Right cardiac atrium (tissue), 5 donors: ENCODE measurements around the gene ACTA1. TPM values are rescaled to one million over a fixed set of nuclear protein-coding genes. Genes with fewer than 3 reads are reported as not detected.
"Not testable (repeated sequence)": the region's sequence is repeated elsewhere in the genome, so short reads cannot be mapped to it uniquely, and the experiment has no call there.

Source experiments
- ATAC-seq, 2 donors: fragments of 200-7000 bp; cut with Tn5 transposase; one replicate each; pipeline versions ENCODE4 v1.8.0 to v1.9.1; 2020; ENCODE audit warnings: moderate library complexity in 2 of 2, mild to moderate bottlenecking in 1 of 2
- DNase-seq, 3 donors: peaks; one replicate each; pipeline ENCODE4 v3.0.0-alpha.2; 2020
- H3K27ac ChIP-seq: one replicate; pipeline ENCODE4 v1.5.1; 2013; ENCODE audit warnings: mild to moderate bottlenecking, low read length, control low read depth, moderate library complexity
- H3K27me3 ChIP-seq: one replicate; pipeline ENCODE4 v1.6.1; 2013; ENCODE audit not compliant: control insufficient read depth, insufficient read depth
- H3K4me1 ChIP-seq: one replicate; pipeline ENCODE4 v1.6.1; 2013; ENCODE audit warnings: low read length; ENCODE audit not compliant: control insufficient read depth, insufficient read depth
- H3K4me3 ChIP-seq: one replicate; pipeline ENCODE4 v1.5.1; 2013; ENCODE audit warnings: low read length, control low read depth
- H3K9me3 ChIP-seq: one replicate; pipeline ENCODE4 v1.6.1; 2013; ENCODE audit warnings: low read length; ENCODE audit not compliant: control insufficient read depth
- WGBS: extraction: QIAGEN DNeasy Blood & Tissue Kit; methylation state at CpG from one replicate; pipeline ENCODE4 v1.1.7; 2013; 5-methylcytosine and 5-hydroxymethylcytosine counted together
- intact Hi-C, 4 donors: fragments of 100-400 bp; cut with DNase I; formaldehyde crosslinking; loops; one replicate each; pipeline versions ENCODE4 v1.11.0 to v1.14.0; 2022 to 2023
- long read RNA-seq, 4 donors: library from polyadenylated mRNA; unstranded; transcript quantifications; one replicate each; pipeline ENCODE4 v2.0.0, GENCODE V29; 2020 to 2021
- polyA plus RNA-seq: library from polyadenylated mRNA; stranded (reverse); fragments of 200-250 nt; gene quantifications from one replicate; pipeline ENCODE4 v1.2.3, GENCODE V29; 2013
- total RNA-seq, 4 donors: library from RNA; stranded (reverse); fragmentation: NEBNext Ultra II Directional; extraction: Animal tissue kit (Norgen Biotek cat#: 25700); gene quantifications; one replicate each; pipeline ENCODE4 v1.2.1, GENCODE V29; 2021
- donor health status: healthy with polysubstance abuse.
- donor health status: DM: no; HTN: yes; CAD: no.
- donor health status: DM: no; HTN: no; CAD: no.
- donor health status: DM: no; HTN: yes; CAD: no; lungs with severe emphysema.
- donor health status: DM: yes; HTN: yes; CAD: no.

The ACTA1 gene
- 100 to 1,000 TPM in 3 of 4 donors, 10 to 100 TPM in 1; 54.5 to 833 (median 171) TPM for total RNA-seq
- polyA plus RNA-seq, result 1,262 TPM
- long read RNA-seq, donor 1, transcript ACTA1-202 (7 exons, 1,491 nt), result major isoform, 263 of 316 reads
- long read RNA-seq, donor 1, partial matches to known transcripts, result 51 of 316 reads
- long read RNA-seq, donor 1, other reads (novel, unspliced or antisense), result 2 of 316 reads
- long read RNA-seq, donor 2, transcript ACTA1-202 (7 exons, 1,491 nt), result major isoform, 93 of 111 reads
- long read RNA-seq, donor 2, partial matches to known transcripts, result 16 of 111 reads
- long read RNA-seq, donor 2, other reads (novel, unspliced or antisense), result 2 of 111 reads
- long read RNA-seq, donor 3, transcript ACTA1-202 (7 exons, 1,491 nt), result major isoform, 2,665 of 2,918 reads
- long read RNA-seq, donor 3, partial matches to known transcripts, result 181 of 2,918 reads
- long read RNA-seq, donor 3, other reads (novel, unspliced or antisense), result 72 of 2,918 reads
- long read RNA-seq, donor 4, transcript ACTA1-202 (7 exons, 1,491 nt), result major isoform, 40 of 46 reads
- long read RNA-seq, donor 4, partial matches to known transcripts, result 5 of 46 reads
- long read RNA-seq, donor 4, other reads (novel, unspliced or antisense), result 1 of 46 reads

DNA sequence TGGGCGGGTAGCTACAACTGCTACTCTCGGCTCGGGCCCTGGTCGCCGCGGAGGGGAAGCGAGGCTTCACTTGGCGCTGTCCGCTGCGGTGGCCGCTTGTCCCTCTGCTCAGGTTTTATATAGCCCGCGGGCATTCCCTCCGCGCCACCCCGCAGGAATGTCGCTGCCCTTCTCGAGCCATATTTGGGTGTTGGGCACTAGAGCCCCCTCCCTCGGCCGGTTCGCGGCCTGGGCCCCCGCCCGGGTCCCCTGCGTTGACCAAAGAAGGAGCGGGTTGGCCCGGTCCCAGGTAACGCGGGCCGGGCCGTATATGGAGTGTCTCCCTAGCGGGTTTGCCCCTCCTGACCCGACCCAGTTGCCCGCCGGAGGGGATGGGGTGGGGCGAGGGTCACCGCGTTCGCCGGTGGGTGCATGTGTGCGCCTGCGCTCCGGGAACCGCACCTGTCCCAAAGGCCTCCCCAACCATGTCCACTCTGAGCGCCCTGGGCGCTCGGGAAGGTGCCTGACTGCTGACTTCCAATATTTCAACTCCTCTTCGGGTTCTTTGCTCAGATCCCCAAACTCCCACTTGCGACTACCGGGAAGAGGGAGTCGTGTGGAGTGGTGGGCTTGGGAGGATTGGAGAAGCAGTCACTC, at the start of gene ACTA1:
Gene ACTA1, minus strand, starts transcription at position 90 of the 636 bp plus-strand sequence. CDS start 979 bp downstream, outside the sequence.
- Histone ChIP-seq H3K27ac (peak within 1 kb of the TSS; percentile 74), H3K4me3 (peak within 1 kb of the TSS; percentile 4), H3K4me1 (peaks cover 3% of the 10 kb centered on the region), H3K9me3 (no peaks in the 10 kb centered on the region), H3K27me3 (no peaks in the 10 kb centered on the region)
- ATAC-seq, result peak; percentile 10 to 20
- WGBS, result 3% methylated on average over 51 of the region's 51 CpGs
- intact Hi-C loops, result no loop called here
- no peak for DNase-seq

DNA sequence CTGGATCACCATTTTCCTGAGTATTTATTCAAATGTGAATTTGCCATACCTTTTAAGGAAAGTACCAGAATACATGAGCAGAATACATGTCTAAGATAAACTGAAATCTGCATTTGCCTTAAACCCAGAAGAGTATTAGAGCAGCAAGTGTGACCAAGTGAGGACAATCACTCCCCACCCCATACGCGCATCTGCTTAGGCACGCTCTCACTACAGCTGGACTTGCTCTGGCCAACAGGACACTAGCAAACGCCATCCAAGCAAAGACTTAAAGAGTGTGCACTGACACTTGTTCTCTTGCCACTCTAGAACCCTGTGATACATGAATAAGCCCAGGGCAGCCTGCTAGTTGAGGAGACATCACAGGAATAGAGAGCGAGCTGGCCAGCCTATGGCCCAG, 48.6 kb upstream of the ACTA1 start:
- no peak for ATAC-seq
- 92% methylated on average over 5 of the region's 5 CpGs for WGBS
- H3K27me3 ChIP-seq, result no peaks in the 10 kb centered on the region
- intact Hi-C loops, result loop anchor here (2.0 to 5.0 kb wide), 2 partner anchors 224 to 225 kb away; no protein-coding TSS in a partner anchor
- no peak overlapping the region for H3K27ac ChIP-seq
- no peak overlapping the region for H3K4me3 ChIP-seq
- no peak for DNase-seq
- H3K4me1 ChIP-seq, result peaks cover 1% of the 10 kb centered on the region
- no peaks in the 10 kb centered on the region for H3K9me3 ChIP-seq

DNA sequence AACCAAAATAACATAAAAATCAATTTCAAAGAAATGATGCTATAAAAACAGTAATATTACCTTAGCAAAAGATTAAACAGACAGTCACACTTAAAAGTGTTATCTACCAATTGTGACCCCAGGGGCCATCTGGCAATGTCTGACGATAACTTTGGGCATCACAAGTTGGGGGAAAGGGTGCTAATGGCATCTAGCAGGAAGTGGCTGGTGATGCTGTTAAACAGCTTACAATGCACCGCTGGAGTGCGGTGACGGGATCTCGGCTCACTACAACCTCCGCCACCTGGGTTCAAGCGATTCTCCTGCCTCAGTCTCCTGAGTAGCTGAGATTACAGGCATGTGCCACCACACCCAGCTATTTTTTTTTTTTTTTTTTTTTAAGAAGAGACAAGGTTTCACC, 46.6 kb upstream of the ACTA1 start:
- H3K27me3 ChIP-seq, result no peaks in the 10 kb centered on the region
- H3K9me3 ChIP-seq, result no peaks in the 10 kb centered on the region
- intact Hi-C loops, result loop anchor here in 3 of 4 donors (5.0 kb wide), 1 partner anchor 223 kb away; no protein-coding TSS in a partner anchor
- peaks cover 1% of the 10 kb centered on the region for H3K4me1 ChIP-seq
- DNase-seq (no peak), ATAC-seq (no peak)
- WGBS, result 84% methylated on average over 7 of the region's 7 CpGs
- no peak overlapping the region for H3K27ac ChIP-seq
- H3K4me3 ChIP-seq, result no peak overlapping the region

GRCh38 chr1:229479660-229480399, 45.9 kb upstream of the ACTA1 start:
- DNase-seq (no peak), ATAC-seq (peak in 1 of 2 donors; percentile 86)
- 60% methylated on average over 10 of the region's 10 CpGs for WGBS
- intact Hi-C loops, result loop anchor here in 3 of 4 donors (5.0 kb wide), 1 partner anchor 223 kb away; no protein-coding TSS in a partner anchor
- H3K4me1 ChIP-seq, result peaks cover 1% of the 10 kb centered on the region
- no peaks in the 10 kb centered on the region for H3K27me3 ChIP-seq
- H3K27ac ChIP-seq, result no peak overlapping the region
- H3K9me3 ChIP-seq, result no peaks in the 10 kb centered on the region
- no peak overlapping the region for H3K4me3 ChIP-seq

DNA sequence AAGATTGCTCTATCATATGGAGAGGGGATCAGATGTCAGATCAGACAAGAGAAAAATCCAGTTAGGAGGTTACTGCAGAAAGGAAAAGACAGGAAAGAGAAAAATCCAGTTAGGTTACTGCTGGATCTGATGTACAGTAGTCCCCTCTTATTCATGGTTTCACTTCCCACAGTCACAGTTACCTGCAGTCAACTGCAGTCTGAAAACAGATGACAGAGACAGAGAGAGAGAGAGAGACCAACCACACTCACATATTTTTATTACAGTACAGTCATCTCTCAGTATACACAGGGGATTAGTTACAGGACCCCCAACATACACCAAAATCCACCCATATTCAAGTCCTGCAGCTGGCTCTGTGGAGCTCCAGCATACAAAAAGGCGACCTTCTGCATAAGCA, 45.0 kb upstream of the ACTA1 start:
- no peak for ATAC-seq
- no peak overlapping the region for H3K4me3 ChIP-seq
- intact Hi-C loops, result no loop called here
- DNase-seq, result no peak
- H3K4me1 ChIP-seq, result peaks cover 1% of the 10 kb centered on the region
- WGBS, result 97% methylated on average over 1 of the region's 1 CpG
- H3K27ac ChIP-seq, result no peak overlapping the region
- H3K27me3 ChIP-seq, result no peaks in the 10 kb centered on the region
- no peaks in the 10 kb centered on the region for H3K9me3 ChIP-seq

DNA sequence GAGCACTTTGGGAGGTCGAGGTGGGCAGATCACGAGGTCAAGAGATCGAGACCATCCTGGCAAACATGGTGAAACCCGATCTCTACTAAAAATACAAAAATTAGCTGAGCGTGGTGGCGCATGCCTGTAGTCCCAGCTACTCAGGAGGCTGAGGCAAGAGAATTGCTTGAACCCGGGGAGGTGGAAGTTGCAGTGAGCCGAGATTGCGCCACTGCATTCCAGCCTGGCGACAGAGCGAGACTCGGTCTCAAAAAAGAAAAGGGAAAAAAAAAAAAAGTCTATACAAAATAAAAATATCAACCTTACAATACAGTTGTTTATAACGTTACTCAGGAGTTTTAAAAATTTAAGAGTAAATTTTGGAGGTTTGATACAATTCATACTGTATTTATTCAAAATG, 42.0 kb upstream of the ACTA1 start:
- DNase-seq, H3K9me3 ChIP-seq, H3K27ac ChIP-seq, H3K4me3 ChIP-seq, intact Hi-C loops, ATAC-seq, H3K27me3 ChIP-seq, H3K4me1 ChIP-seq: not testable (repeated sequence)
- WGBS, result 94% methylated on average over 13 of the region's 13 CpGs

DNA sequence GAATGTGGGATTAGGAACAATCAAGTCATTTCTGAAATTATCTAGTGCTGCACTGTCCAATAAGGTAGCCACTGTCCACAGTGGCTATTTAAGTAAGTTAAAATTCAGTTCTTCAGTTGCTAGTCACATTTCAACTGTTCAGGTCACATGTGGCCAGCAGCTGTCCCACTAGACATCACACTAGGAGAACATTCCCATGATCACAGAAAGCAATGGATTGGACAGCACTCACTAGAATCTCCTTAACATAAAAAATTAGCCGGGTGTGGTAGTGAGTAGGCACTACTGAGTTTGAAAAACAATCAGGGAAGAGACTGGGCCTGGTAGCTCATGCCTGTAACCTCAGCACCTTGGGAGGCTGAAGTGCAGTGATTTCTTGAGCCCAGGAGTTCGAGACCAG, 40.6 kb upstream of the ACTA1 start:
- no peaks in the 10 kb centered on the region for H3K4me1 ChIP-seq
- WGBS, result 92% methylated on average over 2 of the region's 2 CpGs
- H3K4me3 ChIP-seq, result no peak overlapping the region
- intact Hi-C loops, result no loop called here
- no peak overlapping the region for H3K27ac ChIP-seq
- H3K27me3 ChIP-seq, result no peaks in the 10 kb centered on the region
- DNase-seq (no peak), ATAC-seq (no peak)
- H3K9me3 ChIP-seq, result no peaks in the 10 kb centered on the region

GRCh38 chr1:229471175-229471574, 37.3 kb upstream of the ACTA1 start:
- ATAC-seq, result no peak

DNA sequence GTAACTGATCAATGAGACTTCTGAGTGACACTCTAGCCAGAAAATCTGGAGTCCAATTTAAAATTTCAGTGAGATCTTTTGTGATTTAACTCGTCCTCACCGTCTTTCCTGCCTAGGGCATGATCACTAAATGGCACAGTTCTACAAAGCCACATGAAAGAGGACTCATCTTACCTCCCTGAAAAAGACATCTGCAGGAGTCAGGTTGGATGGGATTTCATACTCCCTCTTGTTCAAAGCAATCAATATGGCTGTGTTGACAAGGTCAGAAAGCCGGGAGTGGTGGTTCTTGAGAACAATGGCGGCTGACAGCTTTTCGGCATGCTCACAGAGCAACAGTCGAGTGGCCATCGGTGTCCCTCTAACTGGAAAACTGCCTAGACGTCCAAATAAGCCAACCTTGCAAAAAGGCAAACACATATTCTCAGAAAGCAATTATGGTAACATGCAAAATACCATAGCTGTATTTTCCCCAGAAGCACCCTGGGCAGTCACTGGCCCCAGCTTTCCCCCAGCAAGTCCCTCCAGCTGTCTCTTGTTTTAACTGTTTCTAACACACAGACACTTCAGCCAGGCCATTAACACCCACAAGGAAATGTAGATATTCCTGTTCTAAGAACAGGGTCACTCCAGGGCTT, 36.6 kb upstream of the ACTA1 start:
- H3K27me3 ChIP-seq, result no peaks in the 10 kb centered on the region
- intact Hi-C loops, result no loop called here
- DNase-seq (no peak), ATAC-seq (peak in 1 of 2 donors; percentile 16)
- H3K27ac ChIP-seq, result no peak overlapping the region
- no peak overlapping the region for H3K4me3 ChIP-seq
- no peaks in the 10 kb centered on the region for H3K4me1 ChIP-seq
- 81% methylated on average over 8 of the region's 8 CpGs for WGBS
- H3K9me3 ChIP-seq, result no peaks in the 10 kb centered on the region

More at GRCh38 chr1:229471175-229471574, 37.3 kb upstream of the ACTA1 start:
- intact Hi-C loops, result no loop called here
- 95% methylated on average over 3 of the region's 3 CpGs for WGBS
- DNase-seq, result no peak
- H3K4me3 ChIP-seq, result no peak overlapping the region
- no peaks in the 10 kb centered on the region for H3K9me3 ChIP-seq
- H3K27me3 ChIP-seq, result no peaks in the 10 kb centered on the region
- no peaks in the 10 kb centered on the region for H3K4me1 ChIP-seq
- no peak overlapping the region for H3K27ac ChIP-seq

DNA sequence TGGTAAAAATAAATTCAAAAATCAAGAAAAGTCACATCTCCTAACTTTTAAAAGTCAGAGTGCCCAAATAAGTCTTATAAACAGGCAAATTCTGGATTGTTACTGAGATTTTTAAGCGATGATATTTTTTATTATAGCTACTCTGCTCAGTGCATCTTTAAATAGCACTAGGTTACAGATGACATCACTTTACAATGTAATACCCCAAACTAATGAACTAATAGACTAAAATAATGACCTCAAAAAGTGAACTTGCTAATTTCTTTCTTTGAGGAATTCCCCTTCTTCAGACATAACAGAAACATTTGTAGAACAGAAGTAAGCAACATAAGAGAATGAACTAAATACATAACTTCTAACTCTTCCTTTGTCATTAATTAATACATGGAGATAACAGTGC, 33.0 kb upstream of the ACTA1 start:
- intact Hi-C loops, result no loop called here
- no peak for ATAC-seq
- no peaks in the 10 kb centered on the region for H3K9me3 ChIP-seq
- peaks cover 1% of the 10 kb centered on the region for H3K4me1 ChIP-seq
- no peaks in the 10 kb centered on the region for H3K27me3 ChIP-seq
- H3K27ac ChIP-seq, result no peak overlapping the region
- DNase-seq, result no peak
- H3K4me3 ChIP-seq, result no peak overlapping the region
- WGBS, result 100% methylated on average over 1 of the region's 1 CpG
